ENCODE data around the gene PPM1G.

The PPM1G gene

GRCh38 chr2:27335311-27335710 is 74.1 kb downstream of the PPM1G start:
- H4K20me1 ChIP-seq (ENCODE audit: insufficient read depth, low read length), result no peaks in the 10 kb centered on the region; the same call in 1 of the 2 replicates
- peaks cover 83% of the 10 kb centered on the region for H3K36me3 ChIP-seq (ENCODE audit: insufficient read depth, low read length)
- no peaks in the 10 kb centered on the region for H3K4me1 ChIP-seq (ENCODE audit: insufficient read depth, low read length)
- no peak overlapping the region for H3K27ac ChIP-seq (ENCODE audit: low read length)
- H2AFZ ChIP-seq (ENCODE audit: low read depth, low read length), result no peak overlapping the region
- no peak overlapping the region for H3K9ac ChIP-seq (ENCODE audit: low read depth, low read length)
- no peak overlapping the region for H3K4me2 ChIP-seq (ENCODE audit: insufficient read depth, low read length)
- H3K27me3 ChIP-seq (ENCODE audit: insufficient read depth, low read length, poor library complexity), result no peaks in the 10 kb centered on the region
- no peak for TF ChIP-seq EZH2 (IDR thresholded peaks at IDR 0.05; ENCODE audit: borderline replicate concordance, low read depth, low read length, severe bottlenecking)
- TF ChIP-seq CTCF (IDR thresholded peaks at IDR 0.05; ENCODE audit: borderline replicate concordance, extremely low read depth, low read length, poor library complexity, severe bottlenecking), result no peak
- DNase-seq (no peak), ATAC-seq (ENCODE audit: insufficient read depth, low read depth) (peak; percentile 15; the same call in 1 of the 3 replicates)
- no peak overlapping the region for H3K4me3 ChIP-seq (ENCODE audit: low read depth in 1 of 2, low read length in 2 of 2)
- no peaks in the 10 kb centered on the region for H3K9me3 ChIP-seq (ENCODE audit: insufficient read depth, low read length, severe bottlenecking)
- H3K79me2 ChIP-seq (ENCODE audit: insufficient read depth, low read length), result no peaks in the 10 kb centered on the region

Measured in DND-41 (cell line).